ENCODE measurements around the gene ADGRG6.

ADGRG6 gene

GRCh38 chr6:142380626-142381025 lies 78.8 kb downstream of the ADGRG6 start:
- Histone ChIP-seq H3K4me2 (ENCODE audit: low read length) (no peak overlapping the region), H3K9me3 (replicated peaks; ENCODE audit: low read length) (no peaks in the 10 kb centered on the region), H3K9ac (ENCODE audit: low read depth, low read length) (no peak overlapping the region), H3K27me3 (ENCODE audit: control insufficient read depth, insufficient read depth, low read length) (no peaks in the 10 kb centered on the region), H3K4me3 (ENCODE audit: low read length) (no peak overlapping the region), H3K36me3 (ENCODE audit: insufficient read depth, low read length) (no peaks in the 10 kb centered on the region), H3K4me1 (ENCODE audit: control insufficient read depth, insufficient read depth, low read length) (peaks cover 12% of the 10 kb centered on the region)

GRCh38 chr6:142381181-142381580 lies 79.4 kb downstream of the ADGRG6 start:
- Histone ChIP-seq H3K9me3 (replicated peaks; ENCODE audit: low read length) (no peaks in the 10 kb centered on the region), H3K4me1 (ENCODE audit: control insufficient read depth, insufficient read depth, low read length) (peaks cover 12% of the 10 kb centered on the region), H3K27me3 (ENCODE audit: control insufficient read depth, insufficient read depth, low read length) (no peaks in the 10 kb centered on the region), H3K9ac (ENCODE audit: low read depth, low read length) (no peak overlapping the region), H3K36me3 (ENCODE audit: insufficient read depth, low read length) (no peaks in the 10 kb centered on the region), H3K4me2 (ENCODE audit: low read length) (no peak overlapping the region), H3K4me3 (ENCODE audit: low read length) (no peak overlapping the region)

DNA sequence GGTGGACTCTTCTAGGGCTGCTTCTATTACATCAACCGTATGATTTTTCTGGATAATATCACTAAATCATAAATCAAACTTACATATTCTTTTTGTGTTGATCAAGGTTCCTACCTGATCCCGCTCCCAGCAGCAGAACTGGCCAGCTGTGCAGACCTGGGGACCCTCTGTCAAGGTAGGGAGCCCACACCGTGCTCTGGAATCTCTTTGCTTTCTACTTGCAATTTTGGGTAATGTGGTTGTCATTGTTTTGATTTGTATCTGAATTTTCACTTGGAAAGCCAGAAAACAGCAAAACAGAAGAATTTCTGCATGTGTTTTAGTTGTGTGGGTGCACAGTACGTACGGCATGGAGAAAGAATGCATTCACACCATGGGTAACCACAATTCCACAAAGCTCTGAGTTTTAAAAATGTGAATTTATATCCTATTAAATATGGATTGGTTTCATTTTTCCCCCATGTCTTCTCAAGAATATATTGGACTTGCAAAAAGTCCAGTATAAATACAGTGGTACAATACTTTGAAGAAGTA lies 80.1 kb downstream of the ADGRG6 start:
- H3K27me3 ChIP-seq (ENCODE audit: control insufficient read depth, insufficient read depth, low read length), result no peaks in the 10 kb centered on the region
- no peak overlapping the region for H3K4me3 ChIP-seq (ENCODE audit: low read length)
- no peak overlapping the region for H3K9ac ChIP-seq (ENCODE audit: low read depth, low read length)
- no peaks in the 10 kb centered on the region for H3K9me3 ChIP-seq (replicated peaks; ENCODE audit: low read length)
- H3K36me3 ChIP-seq (ENCODE audit: insufficient read depth, low read length), result no peaks in the 10 kb centered on the region
- peaks cover 12% of the 10 kb centered on the region for H3K4me1 ChIP-seq (ENCODE audit: control insufficient read depth, insufficient read depth, low read length)
- H3K4me2 ChIP-seq (ENCODE audit: low read length), result no peak overlapping the region

DNA sequence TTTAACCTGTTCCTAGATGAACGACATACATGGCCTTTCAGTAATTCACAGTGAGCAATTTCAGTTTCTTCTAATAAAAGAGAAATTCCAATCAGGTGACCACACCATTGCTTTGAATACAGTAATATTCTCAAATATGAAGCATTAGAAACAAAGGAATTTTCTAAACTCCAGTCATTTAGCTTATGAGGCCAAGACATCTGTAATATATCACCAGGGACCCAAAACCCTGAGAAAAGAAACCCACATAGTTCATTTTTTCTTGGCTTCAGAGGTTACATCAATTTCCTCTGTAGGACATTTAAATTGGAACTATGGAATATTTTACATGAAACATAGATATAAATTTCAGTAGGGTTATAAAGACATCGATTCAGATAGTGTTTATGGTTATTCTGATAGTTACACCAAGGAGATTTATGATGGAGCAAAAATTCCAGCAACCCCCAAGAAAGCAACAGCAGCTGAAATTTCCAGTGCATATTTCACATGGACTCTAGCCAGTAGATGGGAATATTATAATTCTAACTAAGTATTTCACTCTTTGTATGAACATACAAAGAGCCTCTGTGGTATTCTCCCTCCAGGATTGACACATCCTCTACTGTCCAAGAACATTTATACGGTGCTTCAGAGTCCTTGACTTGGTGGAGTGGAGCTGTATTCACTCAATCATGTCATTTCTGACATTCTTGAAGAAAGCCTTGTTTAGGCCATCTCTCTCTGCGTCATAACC lies 82.9 kb downstream of the ADGRG6 start:
- H3K9ac ChIP-seq (ENCODE audit: low read depth, low read length), result no peak overlapping the region
- peaks cover 5% of the 10 kb centered on the region for H3K4me1 ChIP-seq (ENCODE audit: control insufficient read depth, insufficient read depth, low read length)
- H3K27me3 ChIP-seq (ENCODE audit: control insufficient read depth, insufficient read depth, low read length), result no peaks in the 10 kb centered on the region
- H3K9me3 ChIP-seq (replicated peaks; ENCODE audit: low read length), result no peaks in the 10 kb centered on the region
- H3K4me3 ChIP-seq (ENCODE audit: low read length), result no peak overlapping the region
- no peak overlapping the region for H3K4me2 ChIP-seq (ENCODE audit: low read length)
- no peaks in the 10 kb centered on the region for H3K36me3 ChIP-seq (ENCODE audit: insufficient read depth, low read length)

GRCh38 chr6:142385352-142385751 lies 83.5 kb downstream of the ADGRG6 start:
- H3K36me3 ChIP-seq (ENCODE audit: insufficient read depth, low read length), result no peaks in the 10 kb centered on the region
- H3K4me3 ChIP-seq (ENCODE audit: low read length), result no peak overlapping the region
- H3K27me3 ChIP-seq (ENCODE audit: control insufficient read depth, insufficient read depth, low read length), result no peaks in the 10 kb centered on the region
- no peak overlapping the region for H3K4me2 ChIP-seq (ENCODE audit: low read length)
- H3K9ac ChIP-seq (ENCODE audit: low read depth, low read length), result no peak overlapping the region
- H3K9me3 ChIP-seq (replicated peaks; ENCODE audit: low read length), result no peaks in the 10 kb centered on the region
- H3K4me1 ChIP-seq (ENCODE audit: control insufficient read depth, insufficient read depth, low read length), result peaks cover 5% of the 10 kb centered on the region

- Histone ChIP-seq H3K36me3 (ENCODE audit: insufficient read depth, low read length) (no peaks in the 10 kb centered on the region), H3K27me3 (ENCODE audit: control insufficient read depth, insufficient read depth, low read length) (no peaks in the 10 kb centered on the region), H3K4me2 (ENCODE audit: low read length) (no peak overlapping the region), H3K9me3 (replicated peaks; ENCODE audit: low read length) (no peaks in the 10 kb centered on the region), H3K4me1 (ENCODE audit: control insufficient read depth, insufficient read depth, low read length) (peaks cover 5% of the 10 kb centered on the region), H3K9ac (ENCODE audit: low read depth, low read length) (no peak overlapping the region), H3K4me3 (ENCODE audit: low read length) (no peak overlapping the region)
Measured at GRCh38 chr6:142386657-142387056, 84.8 kb downstream of the ADGRG6 start.

GRCh38 chr6:142387997-142388815 lies 86.4 kb downstream of the ADGRG6 start:
- no peak overlapping the region for H3K9ac ChIP-seq (ENCODE audit: low read depth, low read length)
- no peaks in the 10 kb centered on the region for H3K36me3 ChIP-seq (ENCODE audit: insufficient read depth, low read length)
- no peaks in the 10 kb centered on the region for H3K9me3 ChIP-seq (replicated peaks; ENCODE audit: low read length)
- no peaks in the 10 kb centered on the region for H3K27me3 ChIP-seq (ENCODE audit: control insufficient read depth, insufficient read depth, low read length)
- peaks cover 5% of the 10 kb centered on the region for H3K4me1 ChIP-seq (ENCODE audit: control insufficient read depth, insufficient read depth, low read length)
- no peak overlapping the region for H3K4me2 ChIP-seq (ENCODE audit: low read length)
- H3K4me3 ChIP-seq (ENCODE audit: low read length), result no peak overlapping the region

DNA sequence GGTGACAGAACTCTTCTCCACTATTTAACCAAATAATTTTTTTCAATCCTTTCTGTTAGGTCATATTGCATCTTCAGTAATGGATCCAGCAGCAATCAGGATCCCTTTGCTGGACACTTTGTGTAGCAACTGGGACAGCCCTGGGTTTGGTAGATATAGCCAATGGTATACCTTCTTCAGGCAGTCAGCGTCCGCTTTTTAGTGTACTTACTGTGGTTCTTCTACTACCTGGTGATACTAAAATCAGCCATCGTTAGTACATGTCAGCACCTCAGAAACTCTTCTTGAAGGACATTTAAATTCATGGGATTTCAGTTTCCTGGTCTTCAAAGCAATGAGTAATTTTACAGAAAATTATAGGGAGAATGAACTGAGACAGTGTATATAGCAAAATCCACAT lies 93.5 kb downstream of the ADGRG6 start:
- no peaks in the 10 kb centered on the region for H3K36me3 ChIP-seq (ENCODE audit: insufficient read depth, low read length)
- H3K9me3 ChIP-seq (replicated peaks; ENCODE audit: low read length), result no peaks in the 10 kb centered on the region
- H3K4me3 ChIP-seq (ENCODE audit: low read length), result no peak overlapping the region
- H3K4me2 ChIP-seq (ENCODE audit: low read length), result no peak overlapping the region
- H3K4me1 ChIP-seq (ENCODE audit: control insufficient read depth, insufficient read depth, low read length), result peaks cover under 1% of the 10 kb centered on the region
- H3K27me3 ChIP-seq (ENCODE audit: control insufficient read depth, insufficient read depth, low read length), result no peaks in the 10 kb centered on the region
- no peak overlapping the region for H3K9ac ChIP-seq (ENCODE audit: low read depth, low read length)

- no peak overlapping the region for H3K4me3 ChIP-seq (ENCODE audit: low read length)
- H3K9ac ChIP-seq (ENCODE audit: low read depth, low read length), result no peak overlapping the region
Measured at GRCh38 chr6:142395768-142396231, 94.0 kb downstream of the ADGRG6 start.

DNA sequence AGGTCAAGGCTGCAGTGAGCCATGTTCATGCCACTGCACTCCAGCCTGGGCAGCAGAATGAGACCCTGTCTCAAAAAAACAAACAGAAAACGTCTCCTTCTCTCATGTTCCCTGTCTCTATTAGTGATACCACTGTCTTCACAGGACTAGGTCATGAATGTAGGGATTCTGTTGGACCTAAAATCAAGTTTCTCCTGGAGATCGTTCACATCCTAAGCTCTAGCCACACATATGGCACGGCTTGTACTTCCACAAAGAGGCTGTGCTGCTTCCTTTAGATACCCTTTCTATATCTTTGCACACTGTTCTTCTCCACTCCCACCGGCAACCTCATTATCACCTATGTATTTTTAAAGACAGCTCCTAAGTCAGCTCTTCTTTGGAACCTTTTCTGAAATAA lies 96.5 kb downstream of the ADGRG6 start:
- H3K27me3 ChIP-seq (ENCODE audit: control insufficient read depth, insufficient read depth, low read length), result no peaks in the 10 kb centered on the region
- H3K4me2 ChIP-seq (ENCODE audit: low read length), result no peak overlapping the region
- no peak overlapping the region for H3K4me3 ChIP-seq (ENCODE audit: low read length)
- no peaks in the 10 kb centered on the region for H3K9me3 ChIP-seq (replicated peaks; ENCODE audit: low read length)
- no peak overlapping the region for H3K9ac ChIP-seq (ENCODE audit: low read depth, low read length)
- H3K4me1 ChIP-seq (ENCODE audit: control insufficient read depth, insufficient read depth, low read length), result peaks cover 7% of the 10 kb centered on the region
- no peaks in the 10 kb centered on the region for H3K36me3 ChIP-seq (ENCODE audit: insufficient read depth, low read length)

More at GRCh38 chr6:142395768-142396231, 94.0 kb downstream of the ADGRG6 start:
- H3K4me1 ChIP-seq (ENCODE audit: control insufficient read depth, insufficient read depth, low read length), result peaks cover 6% of the 10 kb centered on the region
- no peaks in the 10 kb centered on the region for H3K9me3 ChIP-seq (replicated peaks; ENCODE audit: low read length)
- no peaks in the 10 kb centered on the region for H3K27me3 ChIP-seq (ENCODE audit: control insufficient read depth, insufficient read depth, low read length)
- H3K4me2 ChIP-seq (ENCODE audit: low read length), result no peak overlapping the region
- H3K36me3 ChIP-seq (ENCODE audit: insufficient read depth, low read length), result no peaks in the 10 kb centered on the region

DNA sequence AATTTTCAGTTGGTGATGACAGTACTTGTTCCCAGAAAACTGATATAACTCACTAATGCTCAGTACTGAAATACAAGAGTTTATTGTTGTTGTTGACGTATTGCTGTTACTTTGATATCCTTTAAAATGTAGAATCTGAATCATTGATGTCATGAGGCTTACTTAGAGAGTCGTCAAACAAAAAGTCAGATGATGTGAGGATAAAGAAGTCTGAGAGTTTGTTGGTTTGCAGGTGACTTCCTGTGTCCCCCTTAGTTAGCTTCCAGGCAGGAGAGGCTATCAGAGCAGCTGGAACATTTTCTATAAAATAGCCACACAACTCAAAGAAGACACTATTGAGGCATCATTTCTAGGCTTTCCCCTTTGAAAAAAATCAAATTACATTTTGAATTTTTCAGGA lies 97.9 kb downstream of the ADGRG6 start:
- Histone ChIP-seq H3K9me3 (replicated peaks; ENCODE audit: low read length) (no peaks in the 10 kb centered on the region), H3K36me3 (ENCODE audit: insufficient read depth, low read length) (no peaks in the 10 kb centered on the region), H3K27me3 (ENCODE audit: control insufficient read depth, insufficient read depth, low read length) (no peaks in the 10 kb centered on the region), H3K4me3 (ENCODE audit: low read length) (no peak overlapping the region), H3K4me2 (ENCODE audit: low read length) (no peak overlapping the region), H3K4me1 (ENCODE audit: control insufficient read depth, insufficient read depth, low read length) (peaks cover 7% of the 10 kb centered on the region), H3K9ac (ENCODE audit: low read depth, low read length) (no peak overlapping the region)

Data from skeletal muscle satellite cell (primary cell).